ENCODE results near the gene ACOT7.

DNA sequence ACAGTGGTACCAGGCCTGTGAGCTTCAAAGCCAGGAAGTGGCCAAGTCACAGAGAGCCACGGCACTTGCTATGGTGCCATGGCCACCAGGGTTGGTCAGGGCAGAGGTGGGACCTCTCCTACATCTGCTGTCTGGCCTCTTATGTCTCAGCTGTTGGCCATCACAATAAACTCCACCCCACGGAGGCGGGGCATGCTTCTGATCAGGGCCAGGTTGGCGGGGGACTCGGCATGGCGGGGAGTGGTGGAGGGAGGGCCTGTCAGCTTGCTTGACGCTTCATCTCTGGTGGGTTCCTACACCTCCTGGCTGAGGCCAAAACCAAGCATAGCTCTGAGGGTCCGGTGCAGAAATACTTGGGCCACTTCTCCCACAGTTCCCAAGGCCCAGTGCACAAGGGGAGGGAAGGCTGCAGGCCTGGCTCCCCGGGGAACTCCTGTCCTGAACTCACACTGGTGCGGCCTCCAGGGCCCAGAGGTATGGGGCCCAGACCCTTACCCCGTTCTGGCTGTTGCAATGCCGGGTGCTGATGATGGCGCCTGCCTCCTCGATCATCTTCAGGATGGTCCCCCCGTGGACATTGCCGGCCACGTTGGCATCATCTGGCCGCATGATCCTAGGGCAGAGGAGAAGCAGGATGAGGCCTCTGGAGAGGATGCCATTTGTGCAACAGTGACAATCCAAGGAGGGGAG lies 44.2 kb downstream of the ACOT7 start:
- TF ChIP-seq, protein P1, sequence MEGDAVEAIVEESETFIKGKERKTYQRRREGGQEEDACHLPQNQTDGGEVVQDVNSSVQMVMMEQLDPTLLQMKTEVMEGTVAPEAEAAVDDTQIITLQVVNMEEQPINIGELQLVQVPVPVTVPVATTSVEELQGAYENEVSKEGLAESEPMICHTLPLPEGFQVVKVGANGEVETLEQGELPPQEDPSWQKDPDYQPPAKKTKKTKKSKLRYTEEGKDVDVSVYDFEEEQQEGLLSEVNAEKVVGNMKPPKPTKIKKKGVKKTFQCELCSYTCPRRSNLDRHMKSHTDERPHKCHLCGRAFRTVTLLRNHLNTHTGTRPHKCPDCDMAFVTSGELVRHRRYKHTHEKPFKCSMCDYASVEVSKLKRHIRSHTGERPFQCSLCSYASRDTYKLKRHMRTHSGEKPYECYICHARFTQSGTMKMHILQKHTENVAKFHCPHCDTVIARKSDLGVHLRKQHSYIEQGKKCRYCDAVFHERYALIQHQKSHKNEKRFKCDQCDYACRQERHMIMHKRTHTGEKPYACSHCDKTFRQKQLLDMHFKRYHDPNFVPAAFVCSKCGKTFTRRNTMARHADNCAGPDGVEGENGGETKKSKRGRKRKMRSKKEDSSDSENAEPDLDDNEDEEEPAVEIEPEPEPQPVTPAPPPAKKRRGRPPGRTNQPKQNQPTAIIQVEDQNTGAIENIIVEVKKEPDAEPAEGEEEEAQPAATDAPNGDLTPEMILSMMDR (IDR thresholded peaks at IDR 0.05) = no peak
- no peak for TF ChIP-seq POLR2A (IDR thresholded peaks at IDR 0.05)
